Aorta (tissue), 5 donors: Measurements from ENCODE around the gene RUBCN. TPM values are rescaled to one million over a fixed set of nuclear protein-coding genes. Genes with fewer than 3 reads are reported as not detected.
"Not testable (repeated sequence)": the region's sequence is repeated elsewhere in the genome, so short reads cannot be mapped to it uniquely, and the experiment has no call there.

ENCODE experiments used
- ATAC-seq: fragments of 200-7000 bp; cut with Tn5 transposase; one replicate; pipeline ENCODE4 v1.9.1; 2022; ENCODE audit warnings: moderate library complexity; ENCODE audit not compliant: low FRiP score
- DNase-seq, 2 donors: peaks; one replicate each; pipeline ENCODE4 v3.0.0-alpha.2; 2020
- H3K27ac ChIP-seq, 2 donors: one replicate each; pipeline ENCODE4 v1.5.1; 2013; ENCODE audit warnings: low read length in 2 of 2, mild to moderate bottlenecking in 2 of 2, moderate library complexity in 2 of 2, control low read depth in 1 of 2, inconsistent platforms in 1 of 2, low read depth in 1 of 2
- H3K27me3 ChIP-seq, 2 donors: one replicate each; pipeline ENCODE4 v1.6.1; 2013; ENCODE audit warnings: control low read depth in 1 of 2, low read length in 1 of 2, mild to moderate bottlenecking in 1 of 2, moderate library complexity in 1 of 2; ENCODE audit not compliant: insufficient read depth in 2 of 2, control insufficient read depth in 1 of 2
- H3K36me3 ChIP-seq, 2 donors: one replicate each; pipeline ENCODE4 v1.6.1; 2013; ENCODE audit warnings: control low read depth in 1 of 2, low read length in 1 of 2, mild to moderate bottlenecking in 1 of 2; ENCODE audit not compliant: insufficient read depth in 2 of 2, control insufficient read depth in 1 of 2
- H3K4me1 ChIP-seq, 2 donors: one replicate each; pipeline ENCODE4 v1.6.1; 2013; ENCODE audit warnings: low read length in 2 of 2, control low read depth in 1 of 2, mild to moderate bottlenecking in 1 of 2, moderate library complexity in 1 of 2; ENCODE audit not compliant: insufficient read depth in 2 of 2, control insufficient read depth in 1 of 2
- H3K4me3 ChIP-seq, 2 donors: one replicate each; pipeline ENCODE4 v1.5.1; 2013; ENCODE audit warnings: low read length in 2 of 2, control low read depth in 1 of 2, mild to moderate bottlenecking in 1 of 2
- H3K9me3 ChIP-seq: one replicate; pipeline ENCODE4 v1.6.1; 2013; ENCODE audit warnings: mild to moderate bottlenecking, low read length; ENCODE audit not compliant: control insufficient read depth
- WGBS, 2 donors: extraction: QIAGEN DNeasy Blood & Tissue Kit; methylation state at CpG; one replicate each; pipeline ENCODE4 v1.1.7; 2013; 5-methylcytosine and 5-hydroxymethylcytosine counted together
- intact Hi-C, 2 donors: fragments of 100-400 bp; cut with DNase I; formaldehyde crosslinking; loops; one replicate each; pipeline versions ENCODE4 v1.14.2 to v1.15.0; 2022
- polyA plus RNA-seq, 2 donors: library from polyadenylated mRNA; stranded (reverse); fragments of 200-250 nt; gene quantifications; one replicate each; pipeline ENCODE4 v1.2.3, GENCODE V29; 2013
- total RNA-seq, 2 donors: library from RNA; stranded (reverse); fragmentation: NEBNext Ultra II Directional; extraction: Animal tissue kit (Norgen Biotek cat#: 25700); gene quantifications; one replicate each; pipeline ENCODE4 v1.2.1, GENCODE V29; 2021
- donor health status: healthy with polysubstance abuse.
- donor health status: Bipolar disorder and iron deficiency.
- donor health status: DM: no; HTN: no; CAD: no.
- donor health status: DM: no; HTN: no; CAD: no.
- donor health status: DM: yes; HTN: yes; CAD: no.

RUBCN gene
- total and polyA plus RNA-seq, 4 donors: 6.9 to 41.1 (median 26.3) TPM

GRCh38 chr3:197664414-197665141, 72.1 kb downstream of the RUBCN start:
- H3K36me3 ChIP-seq, H3K9me3 ChIP-seq, H3K4me1 ChIP-seq, intact Hi-C loops, H3K4me3 ChIP-seq, H3K27me3 ChIP-seq, DNase-seq, H3K27ac ChIP-seq: not testable (repeated sequence)
- 3 to 4% methylated on average over 17 to 26 of the region's 29 CpGs for WGBS, 2 donors
- peak; percentile 31 for ATAC-seq

GRCh38 chr3:197663367-197664140, 73.2 kb downstream of the RUBCN start:
- H3K27ac ChIP-seq, intact Hi-C loops, ATAC-seq, H3K4me3 ChIP-seq, DNase-seq, H3K4me1 ChIP-seq, H3K9me3 ChIP-seq, H3K27me3 ChIP-seq, H3K36me3 ChIP-seq: not testable (repeated sequence)
- 92 to 94% methylated on average over 18 to 20 of the region's 25 CpGs for WGBS, 2 donors

GRCh38 chr3:197662352-197662751, 74.4 kb downstream of the RUBCN start:
- H3K4me1 ChIP-seq, H3K27ac ChIP-seq, H3K9me3 ChIP-seq, intact Hi-C loops, H3K27me3 ChIP-seq, ATAC-seq, H3K4me3 ChIP-seq, DNase-seq, H3K36me3 ChIP-seq: not testable (repeated sequence)
- 76 to 77% methylated on average over 6 of the region's 6 CpGs for WGBS, 2 donors

- intact Hi-C loops, H3K4me3 ChIP-seq, H3K9me3 ChIP-seq, H3K27ac ChIP-seq, DNase-seq, H3K27me3 ChIP-seq, H3K36me3 ChIP-seq, H3K4me1 ChIP-seq, ATAC-seq: not testable (repeated sequence)
- WGBS, 2 donors: 86 to 94% methylated on average over 13 to 15 of the region's 15 CpGs
Observed at GRCh38 chr3:197661874-197662273, 74.8 kb downstream of the RUBCN start.

- H3K27ac ChIP-seq, DNase-seq, H3K4me1 ChIP-seq, H3K9me3 ChIP-seq, H3K36me3 ChIP-seq, H3K27me3 ChIP-seq, H3K4me3 ChIP-seq, intact Hi-C loops, ATAC-seq: not testable (repeated sequence)
- 88 to 89% methylated on average over 22 to 23 of the region's 23 CpGs for WGBS, 2 donors
Observed at GRCh38 chr3:197661234-197661834, 75.4 kb downstream of the RUBCN start.

- H3K36me3 ChIP-seq, H3K9me3 ChIP-seq, H3K27me3 ChIP-seq, H3K27ac ChIP-seq, H3K4me1 ChIP-seq, intact Hi-C loops, H3K4me3 ChIP-seq: not testable (repeated sequence)
- DNase-seq (peak in 1 of 2 donors; percentile 70), ATAC-seq (peak; percentile 41)
- WGBS, 2 donors: 85 to 87% methylated on average over 15 to 16 of the region's 16 CpGs
Observed at GRCh38 chr3:197659701-197660100, 77.0 kb downstream of the RUBCN start.

GRCh38 chr3:197659144-197659543, 77.6 kb downstream of the RUBCN start:
- 78 to 91% methylated on average over 5 to 9 of the region's 10 CpGs for WGBS, 2 donors
- H3K27me3 ChIP-seq, H3K4me1 ChIP-seq, H3K4me3 ChIP-seq, intact Hi-C loops, H3K36me3 ChIP-seq, H3K9me3 ChIP-seq, H3K27ac ChIP-seq: not testable (repeated sequence)
- ATAC-seq (peak; percentile 28), DNase-seq (peak in 1 of 2 donors; percentile 62)

GRCh38 chr3:197658706-197659105, 78.0 kb downstream of the RUBCN start:
- H3K36me3 ChIP-seq, intact Hi-C loops, ATAC-seq, H3K4me1 ChIP-seq, H3K27ac ChIP-seq, H3K9me3 ChIP-seq, H3K4me3 ChIP-seq, H3K27me3 ChIP-seq: not testable (repeated sequence)
- DNase-seq: peak in 1 of 2 donors; percentile 28
- WGBS, 2 donors: 82 to 88% methylated on average over 13 of the region's 13 CpGs
